Measurements from ENCODE around the gene EPB41L3. TPM values are rescaled to one million over a fixed set of nuclear protein-coding genes. Genes with fewer than 3 reads are reported as not detected.

EPB41L3 gene
- polyA plus RNA-seq, 3 donors, result 25.2 to 56.6 (median 51.3) TPM

- no peaks in the 10 kb centered on the region for H3K79me2 ChIP-seq (ENCODE audit: insufficient read depth, low read length)
- Mint-ChIP-seq H3K4me1 (peaks cover 4% of the 10 kb centered on the region), H3K27me3 (ENCODE audit: low read depth in 3 of 3) (peaks cover 6 to 7% (median 7%) of the 10 kb centered on the region in 3 donors), H3K27ac (no peak overlapping the region), H3K9me3 (peaks cover 0 to 2% (median 0%) of the 10 kb centered on the region in 7 donors), H3K36me3 (no peaks in the 10 kb centered on the region), H3K4me3 (no peak overlapping the region)
- no CpG with 5 or more reads among the region's 3 CpGs for WGBS (ENCODE audit: insufficient coverage)
- no peaks in the 10 kb centered on the region for H3K9me3 ChIP-seq (replicated peaks in 1 of 2; ENCODE audit: control insufficient read depth in 1 of 2, insufficient read depth in 1 of 2, low read length in 2 of 2)
- H3K36me3 ChIP-seq (replicated peaks in 1 of 2; ENCODE audit: control insufficient read depth in 1 of 2, insufficient read depth in 2 of 2, low read length in 2 of 2), result no peaks in the 10 kb centered on the region
- peaks cover 0 to 3% of the 10 kb centered on the region in 2 donors for H3K27me3 ChIP-seq (ENCODE audit: control insufficient read depth in 2 of 2, insufficient read depth in 2 of 2, low read length in 2 of 2)
- TF ChIP-seq CTCF (IDR thresholded peaks at IDR 0.05), result no peak
- H3K27ac ChIP-seq (ENCODE audit: low read depth in 1 of 2, low read length in 2 of 2), result no peak overlapping the region
- H3K9ac ChIP-seq (ENCODE audit: insufficient read depth, low read length, poor library complexity, severe bottlenecking), result no peak overlapping the region
- no peak overlapping the region for H3K4me3 ChIP-seq (replicated peaks in 1 of 3; ENCODE audit: low read depth in 2 of 3, low read length in 3 of 3)
- H3K4me1 ChIP-seq (ENCODE audit: control insufficient read depth in 1 of 2, insufficient read depth in 2 of 2, low read length in 2 of 2), result no peaks in the 10 kb centered on the region
- no peak for DNase-seq
- no peaks in the 10 kb centered on the region for H4K20me1 ChIP-seq (ENCODE audit: insufficient read depth, low read length)
- no peak overlapping the region for H3K4me2 ChIP-seq (replicated peaks; ENCODE audit: extremely low read depth, low read length, poor library complexity, severe bottlenecking)
- no peak overlapping the region for H2AFZ ChIP-seq (ENCODE audit: insufficient read depth, low read depth, low read length, poor library complexity, severe bottlenecking)
- intact Hi-C loops (cut with micrococcal nuclease), result no loop called here
These were observed 24.6 kb upstream of the EPB41L3 start for GRCh38 chr18:5568416-5568815.

GRCh38 chr18:5558851-5559250 is 15.1 kb upstream of the EPB41L3 start:
- H3K27ac Mint-ChIP-seq, result no peak overlapping the region
- no peak overlapping the region for H3K4me3 ChIP-seq (replicated peaks in 1 of 3; ENCODE audit: low read depth in 2 of 3, low read length in 3 of 3)
- no peaks in the 10 kb centered on the region for H3K4me1 ChIP-seq (ENCODE audit: control insufficient read depth in 1 of 2, insufficient read depth in 2 of 2, low read length in 2 of 2)
- no peaks in the 10 kb centered on the region for H3K36me3 Mint-ChIP-seq
- no peak overlapping the region for H3K4me2 ChIP-seq (replicated peaks; ENCODE audit: extremely low read depth, low read length, poor library complexity, severe bottlenecking)
- peaks cover 3 to 7% (median 5%) of the 10 kb centered on the region in 3 donors for H3K27me3 Mint-ChIP-seq (ENCODE audit: low read depth in 3 of 3)
- intact Hi-C loops (cut with micrococcal nuclease), result no loop called here
- no peaks in the 10 kb centered on the region for H3K4me1 Mint-ChIP-seq
- no peak overlapping the region for H3K27ac ChIP-seq (ENCODE audit: low read depth in 1 of 2, low read length in 2 of 2)
- H4K20me1 ChIP-seq (ENCODE audit: insufficient read depth, low read length), result no peaks in the 10 kb centered on the region
- H2AFZ ChIP-seq (ENCODE audit: insufficient read depth, low read depth, low read length, poor library complexity, severe bottlenecking), result no peak overlapping the region
- H3K9ac ChIP-seq (ENCODE audit: insufficient read depth, low read length, poor library complexity, severe bottlenecking), result no peak overlapping the region
- no peak overlapping the region for H3K4me3 Mint-ChIP-seq
- no peak for DNase-seq
- TF ChIP-seq CTCF (IDR thresholded peaks at IDR 0.05), result no peak
- peaks cover 0 to 8% (median 0%) of the 10 kb centered on the region in 7 donors for H3K9me3 Mint-ChIP-seq
- H3K9me3 ChIP-seq (replicated peaks in 1 of 2; ENCODE audit: control insufficient read depth in 1 of 2, insufficient read depth in 1 of 2, low read length in 2 of 2), result no peaks in the 10 kb centered on the region
- WGBS (ENCODE audit: insufficient coverage), result no CpG with 5 or more reads among the region's 1 CpG
- H3K36me3 ChIP-seq (replicated peaks in 1 of 2; ENCODE audit: control insufficient read depth in 1 of 2, insufficient read depth in 2 of 2, low read length in 2 of 2), result no peaks in the 10 kb centered on the region
- no peaks in the 10 kb centered on the region for H3K79me2 ChIP-seq (ENCODE audit: insufficient read depth, low read length)
- peaks cover 5 to 7% of the 10 kb centered on the region in 2 donors for H3K27me3 ChIP-seq (ENCODE audit: control insufficient read depth in 2 of 2, insufficient read depth in 2 of 2, low read length in 2 of 2)
